Rectal smooth muscle tissue (tissue), 1 donor: Measurements from ENCODE around the gene GALNT9.

Source experiments
- H3K27ac ChIP-seq: one replicate; pipeline ENCODE4 v1.7.0; 2013; ENCODE audit warnings: low read depth, low read length, inconsistent platforms
- H3K27me3 ChIP-seq: one replicate; pipeline ENCODE4 v1.7.0; 2013; ENCODE audit warnings: low read length; ENCODE audit not compliant: control insufficient read depth, insufficient read depth
- H3K36me3 ChIP-seq: one replicate; pipeline ENCODE4 v1.7.0; 2013; ENCODE audit warnings: low read length; ENCODE audit not compliant: control insufficient read depth, insufficient read depth
- H3K4me1 ChIP-seq: one replicate; pipeline ENCODE4 v1.7.0; 2013; ENCODE audit warnings: low read length; ENCODE audit not compliant: control insufficient read depth, insufficient read depth
- H3K4me3 ChIP-seq: one replicate; pipeline ENCODE4 v1.7.0; 2013; ENCODE audit warnings: low read length
- H3K9ac ChIP-seq: one replicate; pipeline ENCODE4 v1.7.0; 2013; ENCODE audit warnings: low read length

GALNT9 gene

DNA sequence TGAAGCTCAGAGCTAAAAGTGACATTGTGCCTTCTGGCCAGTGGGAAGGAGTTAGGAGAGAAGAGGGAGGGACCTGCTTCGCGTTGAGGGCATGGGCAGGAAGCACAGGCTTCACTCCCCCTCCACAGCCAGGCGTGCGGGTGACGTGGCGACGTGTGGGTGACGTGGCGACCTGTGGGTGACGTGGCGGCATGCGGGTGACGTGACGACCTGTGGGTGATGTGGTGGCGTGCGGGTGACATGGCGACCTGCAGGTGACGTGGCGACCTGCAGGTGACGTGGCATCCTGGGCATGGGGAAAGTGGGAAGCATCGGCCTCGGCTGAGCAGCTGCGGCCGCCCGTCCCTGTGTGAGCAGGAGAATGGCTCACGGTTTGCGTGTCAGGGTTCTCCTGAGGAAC is 8.2 kb upstream of the GALNT9 start:
- H3K9ac ChIP-seq: no peak overlapping the region
- H3K36me3 ChIP-seq: no peaks in the 10 kb centered on the region
- H3K27ac ChIP-seq: no peak overlapping the region
- H3K4me3 ChIP-seq: no peak overlapping the region
- H3K27me3 ChIP-seq: peaks cover 9% of the 10 kb centered on the region
- no peaks in the 10 kb centered on the region for H3K4me1 ChIP-seq

DNA sequence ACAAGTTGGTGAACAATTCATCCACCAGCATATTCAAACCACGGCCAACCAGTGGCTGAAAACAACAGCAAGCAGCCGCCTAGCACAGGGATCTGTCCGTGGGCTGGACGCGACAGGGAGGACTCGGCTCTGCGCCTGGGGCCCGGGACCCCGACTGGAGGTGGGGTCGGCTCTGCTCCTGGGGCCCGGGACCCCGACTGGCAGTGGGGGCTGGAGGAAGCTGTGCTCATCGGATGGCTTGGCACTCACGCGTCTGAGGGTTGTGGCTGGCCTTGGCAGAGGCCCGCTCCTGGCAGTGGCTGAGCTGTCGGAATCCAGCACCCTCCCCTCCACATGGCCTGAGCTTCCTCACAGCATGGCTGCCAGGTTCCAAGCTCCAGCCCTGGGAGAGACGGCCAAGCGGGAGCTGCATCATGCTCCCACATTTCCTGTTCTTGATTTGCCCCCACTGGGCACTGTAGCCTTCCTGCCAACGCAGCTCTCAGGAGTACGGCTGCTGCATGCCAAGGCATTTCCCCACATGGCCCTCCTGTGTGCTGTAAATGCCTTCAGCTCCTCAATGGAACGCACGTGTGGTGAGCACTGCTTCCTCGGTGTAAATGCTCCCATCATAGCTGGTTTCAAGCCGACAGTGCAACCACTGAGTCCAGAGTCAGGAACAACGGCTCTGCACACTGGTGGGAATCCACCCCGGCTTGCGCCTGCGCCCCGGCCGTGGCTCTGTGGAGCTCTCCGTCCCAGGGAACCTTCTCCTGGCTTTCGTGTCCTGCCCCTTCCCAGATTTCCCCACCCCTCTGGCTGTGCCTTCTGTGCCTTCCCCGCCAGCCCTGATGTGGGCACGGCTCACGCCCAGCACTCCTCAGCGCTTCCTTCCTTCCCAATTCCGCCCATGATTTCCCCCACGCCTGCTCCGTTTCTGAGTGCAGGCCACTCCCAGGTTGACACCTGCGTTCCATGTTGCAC is 7.3 kb upstream of the GALNT9 start:
- H3K27ac ChIP-seq: no peak overlapping the region
- H3K9ac ChIP-seq: no peak overlapping the region
- H3K4me1 ChIP-seq: no peaks in the 10 kb centered on the region
- no peak overlapping the region for H3K4me3 ChIP-seq
- peaks cover 9% of the 10 kb centered on the region for H3K27me3 ChIP-seq
- H3K36me3 ChIP-seq: no peaks in the 10 kb centered on the region

DNA sequence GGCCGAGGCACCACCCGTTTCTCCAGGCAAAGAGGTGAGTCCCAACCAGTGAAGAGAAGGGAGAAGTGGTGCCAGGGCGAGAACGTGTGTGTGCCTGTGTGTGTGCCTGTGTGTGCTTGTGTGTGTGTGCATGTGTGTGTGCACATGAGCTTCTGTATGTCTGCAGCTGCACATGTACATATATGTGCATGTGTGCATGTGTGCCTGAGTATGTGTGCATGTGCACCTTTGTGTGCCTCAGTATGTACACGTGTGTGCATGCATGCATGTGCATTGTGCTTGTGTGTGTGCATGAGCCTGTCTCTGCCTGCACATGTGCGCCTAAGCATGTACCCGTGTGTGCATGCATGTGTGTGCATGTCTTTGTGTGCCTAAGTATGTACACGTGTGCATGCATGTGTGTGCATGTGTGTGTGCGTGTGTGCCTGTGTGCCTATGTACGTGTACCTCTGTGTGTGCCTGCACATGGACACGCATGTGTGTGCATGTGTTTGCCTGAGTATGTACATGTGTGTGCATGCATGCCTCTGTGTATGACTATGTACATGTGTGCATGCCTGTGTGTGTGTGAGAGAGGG is 5.9 kb upstream of the GALNT9 start:
- H3K27ac ChIP-seq: no peak overlapping the region
- no peak overlapping the region for H3K9ac ChIP-seq
- no peaks in the 10 kb centered on the region for H3K36me3 ChIP-seq
- H3K4me1 ChIP-seq: no peaks in the 10 kb centered on the region
- H3K4me3 ChIP-seq: no peak overlapping the region
- peaks cover 15% of the 10 kb centered on the region for H3K27me3 ChIP-seq

DNA sequence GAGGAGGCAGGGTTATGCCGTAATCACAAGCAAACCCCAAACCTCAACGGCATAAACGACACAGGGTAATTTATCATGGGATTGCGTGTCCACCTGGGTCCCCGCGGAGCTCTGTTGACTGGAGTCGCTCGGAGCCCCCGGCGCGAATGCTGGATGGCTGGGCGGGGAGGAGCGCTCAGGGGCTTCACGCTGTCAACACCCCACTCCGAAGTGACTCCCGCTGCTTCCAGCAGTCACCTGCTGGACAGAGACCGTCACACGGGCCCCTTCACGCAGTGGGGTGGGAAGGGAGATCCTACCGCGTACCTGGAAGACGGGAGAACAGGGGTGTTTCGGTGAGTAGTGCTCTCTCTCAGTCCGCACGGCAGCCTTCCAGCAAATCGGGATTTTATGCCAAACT is 4.4 kb upstream of the GALNT9 start:
- Histone ChIP-seq H3K4me3 (no peak overlapping the region), H3K36me3 (no peaks in the 10 kb centered on the region), H3K4me1 (no peaks in the 10 kb centered on the region), H3K27ac (no peak overlapping the region), H3K27me3 (peaks cover 19% of the 10 kb centered on the region), H3K9ac (no peak overlapping the region)

DNA sequence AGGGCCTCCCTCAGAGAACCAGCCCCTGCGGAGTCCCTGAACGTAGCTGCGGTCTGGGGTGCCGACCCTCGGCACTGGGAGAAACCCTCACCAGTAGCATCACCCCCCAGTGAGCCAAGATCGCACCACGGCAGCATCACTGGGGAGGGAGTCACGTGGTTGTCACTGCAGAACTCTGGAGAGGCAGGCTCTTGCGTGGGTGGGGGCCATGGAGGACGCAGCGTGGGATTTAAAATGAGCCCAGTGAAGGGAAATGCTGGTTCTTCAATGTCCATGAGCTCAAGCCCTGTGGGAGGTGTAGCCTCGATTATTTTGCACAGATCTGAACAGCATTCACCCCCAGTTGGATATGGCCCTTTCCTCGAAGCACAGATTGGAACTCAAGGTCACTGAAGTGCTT is 3.9 kb upstream of the GALNT9 start:
- Histone ChIP-seq H3K36me3 (no peaks in the 10 kb centered on the region), H3K4me3 (no peak overlapping the region), H3K27me3 (peaks cover 22% of the 10 kb centered on the region), H3K9ac (no peak overlapping the region), H3K27ac (no peak overlapping the region), H3K4me1 (no peaks in the 10 kb centered on the region)

DNA sequence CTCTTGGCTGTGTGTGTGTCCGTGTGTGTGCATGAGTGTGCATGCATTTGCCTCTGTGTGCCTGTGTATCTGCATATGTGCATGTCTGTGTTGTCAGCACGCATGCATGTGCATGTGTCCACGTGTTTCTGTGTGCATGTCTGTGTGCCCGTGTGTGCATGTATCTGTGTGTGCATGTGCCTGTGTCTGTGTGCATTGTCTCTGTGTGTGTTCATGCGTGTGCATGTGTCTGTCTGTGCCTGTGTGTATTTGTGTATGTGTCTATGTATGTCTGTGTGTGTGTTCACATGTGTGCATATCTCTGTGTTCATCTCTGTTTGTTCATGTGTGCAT is 1.1 kb upstream of the GALNT9 start:
- H3K4me1 ChIP-seq: peaks cover 9% of the 10 kb centered on the region
- H3K36me3 ChIP-seq: no peaks in the 10 kb centered on the region
- H3K27me3 ChIP-seq: peaks cover 20% of the 10 kb centered on the region
- H3K27ac ChIP-seq: no peak overlapping the region
- no peak overlapping the region for H3K9ac ChIP-seq
- no peak overlapping the region for H3K4me3 ChIP-seq

DNA sequence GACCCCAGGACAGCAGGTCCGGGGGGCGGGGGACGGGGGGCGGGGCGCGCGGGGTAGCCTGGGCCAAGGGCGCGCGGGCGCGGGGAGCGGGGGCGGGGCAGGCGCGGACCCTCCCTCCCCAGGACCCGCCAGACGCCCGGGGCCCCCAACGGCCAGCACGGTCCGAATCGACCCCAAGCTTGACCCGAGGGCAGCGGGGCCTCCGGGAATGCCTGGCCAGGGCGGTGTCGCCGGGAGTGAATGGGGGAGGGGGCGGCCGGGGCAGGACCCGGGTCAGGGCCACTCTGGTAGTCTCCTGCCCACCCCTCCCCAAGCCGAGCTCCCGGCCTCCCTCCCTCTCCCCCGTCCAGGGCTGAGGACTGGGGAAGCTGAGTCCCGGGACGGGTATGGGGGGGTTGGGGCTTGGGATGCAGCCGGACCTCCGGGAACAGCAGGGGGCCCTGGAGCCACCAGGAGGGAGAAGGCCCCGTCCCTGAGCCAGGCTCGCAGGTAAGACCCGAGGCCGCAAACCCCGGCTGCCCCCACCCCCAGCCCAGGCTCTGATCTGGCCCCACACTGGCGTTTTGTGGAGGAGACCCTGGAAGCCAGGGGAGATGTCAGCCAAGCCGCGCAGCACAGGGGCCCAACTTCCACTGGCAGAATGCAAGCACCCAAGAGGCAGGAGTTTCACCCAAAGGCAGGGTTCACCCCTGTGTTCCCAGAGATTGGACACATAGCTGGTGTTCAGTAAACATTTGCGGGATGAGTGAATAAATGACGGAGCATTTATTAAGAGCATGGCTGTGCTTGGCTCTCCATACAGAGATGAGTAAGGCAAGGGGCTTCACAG is 545 bp upstream of the GALNT9 start:
- H3K36me3 ChIP-seq: no peaks in the 10 kb centered on the region
- peaks cover 9% of the 10 kb centered on the region for H3K4me1 ChIP-seq
- no peak overlapping the region for H3K4me3 ChIP-seq
- no peak overlapping the region for H3K27ac ChIP-seq
- no peak overlapping the region for H3K9ac ChIP-seq
- H3K27me3 ChIP-seq: peaks cover 20% of the 10 kb centered on the region

DNA sequence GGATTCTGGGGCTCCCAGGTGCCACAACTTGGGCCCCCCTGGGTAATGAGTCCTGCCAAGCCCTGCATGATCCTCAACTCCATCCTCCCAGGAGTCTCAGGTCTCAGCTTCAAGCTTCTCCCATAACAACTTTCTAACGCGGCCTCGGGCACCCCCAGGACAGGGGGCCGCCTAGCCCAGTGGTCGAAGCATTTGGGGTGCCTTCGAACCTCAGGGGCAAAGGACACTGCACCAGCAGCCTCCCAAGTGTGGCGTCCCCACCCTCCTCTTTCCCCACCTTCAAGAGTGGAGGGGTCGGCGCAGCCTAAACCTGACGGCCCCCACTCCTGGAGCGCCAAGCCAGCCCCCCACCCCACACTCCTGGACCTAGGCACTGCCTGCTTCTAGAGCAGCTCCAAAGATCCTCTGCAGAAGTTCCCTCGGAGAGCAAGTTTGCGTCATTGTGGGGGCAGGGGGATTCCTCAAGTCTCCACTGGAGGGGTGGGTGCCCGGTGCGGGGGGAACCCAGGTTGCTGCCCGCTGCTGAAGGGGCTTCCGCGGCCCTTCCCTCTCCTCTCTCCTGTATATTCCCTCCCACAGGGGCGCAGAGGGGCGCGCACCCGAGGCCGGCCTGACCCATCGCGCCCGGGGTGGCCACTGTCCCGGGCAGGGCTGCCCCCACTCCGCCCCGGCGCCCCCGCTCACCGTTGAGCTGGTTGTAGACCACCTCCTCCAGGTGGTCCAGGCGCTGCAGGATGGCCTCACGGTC is 933 bp downstream of the GALNT9 start:
- Histone ChIP-seq H3K36me3 (no peaks in the 10 kb centered on the region), H3K27ac (no peak overlapping the region), H3K4me3 (no peak overlapping the region), H3K27me3 (peaks cover 18% of the 10 kb centered on the region), H3K9ac (no peak overlapping the region), H3K4me1 (peaks cover 10% of the 10 kb centered on the region)

DNA sequence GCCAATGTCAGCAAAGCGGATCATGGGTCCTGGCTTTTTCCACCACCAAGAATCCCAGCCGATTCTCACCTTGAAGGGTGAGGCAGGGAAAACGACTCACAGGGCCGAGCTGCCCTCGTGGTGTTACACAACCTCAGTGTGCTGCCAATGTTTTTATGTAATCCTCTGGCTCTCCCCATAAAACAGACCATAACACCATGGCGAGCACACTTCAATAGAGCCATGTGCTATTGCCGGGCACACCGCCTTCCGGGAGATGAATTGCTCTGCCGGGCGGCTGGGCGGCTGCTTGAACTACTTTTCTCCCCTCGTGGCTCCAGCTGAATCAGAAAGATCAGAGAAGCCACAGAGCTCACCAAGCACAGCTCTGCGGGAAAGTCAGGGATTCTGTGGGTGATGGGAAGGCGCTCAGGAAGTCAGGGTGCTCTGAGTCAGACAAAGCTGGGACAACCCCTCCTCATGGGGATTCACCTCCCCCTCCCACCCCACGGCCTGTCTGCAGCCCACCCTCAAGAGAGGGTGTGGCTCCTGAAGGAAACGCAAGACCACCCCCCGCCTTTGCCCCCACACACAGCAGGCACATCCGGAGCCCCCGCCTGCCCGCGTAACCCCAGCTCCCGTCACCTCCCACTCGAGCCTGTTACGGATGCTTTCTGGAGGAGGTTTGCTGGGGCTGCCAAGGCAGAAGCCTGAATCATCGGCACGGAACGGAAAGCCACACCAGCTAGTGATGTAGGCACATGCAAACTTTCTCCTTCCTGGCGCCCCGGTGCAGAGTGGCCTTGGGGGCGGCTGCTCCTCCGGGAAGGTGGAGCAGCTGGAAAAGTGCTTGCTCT is 1.8 kb downstream of the GALNT9 start:
- peak overlapping the region; percentile 38 for H3K27ac ChIP-seq
- H3K9ac ChIP-seq: no peak overlapping the region
- no peaks in the 10 kb centered on the region for H3K36me3 ChIP-seq
- H3K27me3 ChIP-seq: peaks cover 14% of the 10 kb centered on the region
- no peak overlapping the region for H3K4me3 ChIP-seq
- H3K4me1 ChIP-seq: peaks cover 18% of the 10 kb centered on the region

DNA sequence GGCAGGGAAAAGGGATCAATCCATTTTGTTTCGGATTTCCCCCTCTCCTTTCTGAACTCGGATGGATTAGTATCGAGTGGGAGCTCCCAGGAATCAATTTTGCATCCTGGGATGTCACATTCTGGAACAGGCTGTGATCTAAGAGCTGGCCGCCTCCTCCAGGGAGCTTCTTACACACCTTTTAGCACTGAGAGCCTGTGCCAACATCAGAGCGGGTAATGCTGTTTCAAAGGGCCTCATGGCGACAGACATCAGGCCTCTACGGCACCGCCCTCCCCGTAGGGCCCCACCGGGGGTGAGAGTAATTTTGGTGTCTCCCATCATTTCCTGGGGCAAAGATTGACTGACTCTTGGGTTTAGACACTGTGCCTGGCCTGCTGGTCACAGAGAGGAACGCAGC is 2.7 kb downstream of the GALNT9 start:
- no peak overlapping the region for H3K27ac ChIP-seq
- H3K4me1 ChIP-seq: peaks cover 20% of the 10 kb centered on the region
- H3K9ac ChIP-seq: no peak overlapping the region
- no peaks in the 10 kb centered on the region for H3K36me3 ChIP-seq
- no peak overlapping the region for H3K4me3 ChIP-seq
- peaks cover 14% of the 10 kb centered on the region for H3K27me3 ChIP-seq

DNA sequence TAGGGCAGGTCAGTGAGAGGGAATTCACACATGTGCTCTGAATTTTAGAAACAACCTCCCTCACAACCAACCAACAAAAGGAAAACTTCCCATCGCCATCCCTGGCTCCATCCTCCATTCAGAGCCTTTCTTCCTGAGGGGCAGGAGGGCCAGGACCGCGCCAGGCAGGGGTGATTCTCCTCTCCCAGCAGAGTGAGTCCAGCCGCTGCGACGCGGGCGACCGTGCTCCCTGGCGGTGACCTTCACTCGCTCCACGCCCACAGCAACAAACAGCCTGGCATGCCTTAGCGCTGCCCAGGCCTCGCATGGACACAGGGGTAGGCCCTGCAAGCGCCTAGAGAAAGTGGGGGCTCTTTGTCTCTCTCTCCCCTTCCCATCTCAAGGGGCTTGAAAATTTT is 3.7 kb downstream of the GALNT9 start:
- H3K27ac ChIP-seq: no peak overlapping the region
- H3K9ac ChIP-seq: no peak overlapping the region
- H3K27me3 ChIP-seq: peaks cover 13% of the 10 kb centered on the region

More for the DNA sequence above, 3.7 kb downstream of the GALNT9 start:
- H3K36me3 ChIP-seq: no peaks in the 10 kb centered on the region
- H3K4me1 ChIP-seq: peaks cover 20% of the 10 kb centered on the region
- H3K4me3 ChIP-seq: no peak overlapping the region
